GM21515 (cell line): Measurements from ENCODE around the gene RLBP1.

ENCODE experiments used
- ATAC-seq: cut with Tn5 transposase; IDR thresholded peaks from one replicate; pipeline ENCODE4 v1.9.1; 2021; ENCODE audit not compliant: unreplicated experiment

RLBP1 gene

GRCh38 chr15:89208256-89208655, 13.1 kb downstream of the RLBP1 start:
- ATAC-seq = no peak

- peak; percentile 65 for ATAC-seq
Observed at GRCh38 chr15:89206908-89207331, 14.5 kb downstream of the RLBP1 start.

DNA sequence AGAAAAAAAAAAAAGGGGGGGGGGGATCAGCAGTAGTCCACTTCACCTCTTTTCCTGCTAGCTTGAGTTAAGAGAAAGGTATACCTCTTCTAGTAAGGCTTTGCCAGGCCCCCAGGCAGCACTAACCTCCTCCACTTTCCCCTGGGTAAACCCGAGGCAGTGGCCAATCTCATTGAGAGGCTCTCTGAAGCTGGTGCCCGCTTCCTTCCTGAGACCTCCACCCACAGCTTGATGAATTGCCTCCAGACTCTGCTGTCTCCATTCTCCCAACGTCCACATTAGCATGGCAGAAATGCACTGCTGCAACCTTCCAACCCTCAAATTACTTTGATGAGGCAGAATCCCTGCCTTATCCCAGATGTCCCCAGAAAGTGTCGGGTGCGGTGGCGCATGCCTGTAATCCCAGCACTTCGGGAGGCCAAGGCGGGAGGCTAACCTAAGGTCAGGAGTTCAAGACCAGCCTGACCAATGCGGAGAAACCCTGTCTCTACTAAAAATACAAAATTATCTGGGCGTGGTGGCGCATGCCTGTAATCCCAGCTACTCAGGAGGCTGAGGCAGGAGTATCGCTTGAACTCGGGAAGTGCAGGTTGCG, 15.3 kb downstream of the RLBP1 start:
- ATAC-seq = no peak

GRCh38 chr15:89203705-89204273, 17.6 kb downstream of the RLBP1 start:
- no peak for ATAC-seq

DNA sequence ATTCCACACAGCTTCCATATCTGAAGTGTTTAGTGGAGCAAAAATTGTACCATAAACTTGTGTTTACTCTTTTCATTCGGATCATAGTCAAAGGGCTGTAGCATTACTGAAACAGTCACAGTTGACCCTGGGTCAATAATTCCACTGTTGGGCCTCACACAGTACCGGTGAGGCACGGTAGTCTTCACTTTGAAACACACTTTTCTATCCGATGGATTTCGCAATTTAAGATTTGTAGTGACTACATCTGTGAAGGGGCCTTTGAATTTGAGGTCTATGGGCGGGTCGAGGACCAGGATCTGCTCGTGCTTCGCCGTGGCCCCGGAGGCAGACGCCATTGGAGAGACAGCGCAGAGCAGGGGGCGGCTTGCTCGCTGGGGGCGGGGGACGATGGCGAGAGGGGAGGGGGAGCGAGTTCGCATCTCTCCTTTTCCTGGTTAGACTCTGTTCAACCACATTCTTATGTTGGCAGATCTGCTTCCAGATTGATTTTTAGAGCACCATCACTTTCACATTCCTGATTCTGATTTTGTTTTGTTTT, 19.8 kb downstream of the RLBP1 start:
- no peak for ATAC-seq

GRCh38 chr15:89200182-89200581, 21.2 kb downstream of the RLBP1 start:
- no peak for ATAC-seq

DNA sequence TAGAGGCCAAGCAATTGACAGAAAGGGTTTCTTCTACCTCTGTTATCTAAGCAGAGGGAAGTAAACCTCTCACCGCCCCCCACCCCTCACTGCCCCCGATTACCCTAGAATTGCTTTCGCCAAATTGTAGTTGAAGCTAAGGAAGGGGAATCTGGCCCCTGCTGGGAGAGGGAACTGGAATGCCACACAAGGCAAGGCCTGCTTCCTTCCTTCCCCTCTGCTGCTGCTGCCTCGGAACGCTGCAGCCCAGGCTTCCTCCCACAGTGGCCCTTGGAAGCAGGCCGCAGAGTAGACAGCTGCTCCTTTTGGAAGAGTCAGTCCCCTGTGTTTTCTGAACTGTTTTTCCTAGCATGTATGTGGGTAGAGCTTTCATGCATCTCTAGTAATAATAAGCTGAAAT, 21.6 kb downstream of the RLBP1 start:
- no peak for ATAC-seq

DNA sequence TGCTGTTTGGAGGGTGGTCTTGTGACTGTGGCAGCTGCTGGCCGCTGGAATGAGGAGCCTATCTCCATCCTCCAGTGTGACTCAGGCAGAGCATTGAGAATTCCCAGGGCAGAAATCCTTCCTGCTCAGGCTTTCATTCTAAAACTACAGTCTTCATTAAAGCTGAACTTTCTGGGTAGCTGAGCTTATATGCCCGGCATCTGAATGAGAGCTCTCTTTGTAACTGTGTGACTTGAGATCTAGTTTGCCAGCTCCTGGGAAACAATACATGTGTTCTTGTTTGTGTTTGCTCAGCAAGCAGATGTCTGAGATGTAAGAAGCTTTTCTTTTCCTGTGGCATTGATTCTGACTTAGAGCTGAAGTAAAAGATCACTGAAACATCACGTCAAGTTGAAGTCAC, 22.4 kb downstream of the RLBP1 start:
- ATAC-seq = no peak

DNA sequence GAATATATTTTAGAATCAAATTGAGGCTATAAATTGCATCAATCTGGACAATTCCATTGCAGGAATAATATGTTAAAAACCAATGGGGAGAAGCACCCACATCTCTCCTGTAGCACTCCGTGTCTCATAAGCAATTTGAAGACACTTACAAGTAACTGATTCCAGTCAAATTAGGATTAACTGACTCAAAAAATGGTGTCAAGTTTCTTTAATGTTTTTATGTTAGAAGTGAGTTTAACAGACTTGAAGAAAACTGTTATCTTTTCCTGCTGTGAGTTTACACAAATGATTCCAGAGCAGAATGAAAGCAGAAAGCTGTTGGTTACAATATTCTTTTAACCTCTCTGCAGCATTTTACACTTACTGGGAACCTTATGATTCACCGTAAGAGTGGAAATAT, 23.2 kb downstream of the RLBP1 start:
- no peak for ATAC-seq

DNA sequence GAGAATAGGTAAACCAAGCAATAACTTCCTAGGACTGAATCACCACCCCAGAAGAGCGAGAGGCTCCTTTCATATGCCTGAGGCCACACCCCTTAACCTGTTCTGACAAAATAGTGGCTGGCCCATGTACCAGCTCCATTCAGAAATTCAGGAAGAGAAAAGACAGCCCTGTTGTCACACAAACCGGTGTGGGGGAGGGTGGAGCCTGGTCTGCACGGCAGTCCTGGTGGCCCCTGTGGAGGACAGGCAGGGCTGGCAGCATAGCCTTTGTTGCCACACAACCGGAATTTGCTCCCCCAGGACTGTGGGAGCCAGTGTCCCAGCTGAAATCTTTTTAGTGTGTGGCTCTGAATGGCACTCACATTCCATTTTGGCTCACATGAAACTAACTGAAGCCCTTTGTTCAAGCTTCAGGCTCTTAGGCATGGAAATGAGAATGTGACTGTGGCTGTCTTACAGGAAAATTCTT, 23.8 kb downstream of the RLBP1 start:
- no peak for ATAC-seq

- no peak for ATAC-seq
Observed at GRCh38 chr15:89196994-89197393, 24.4 kb downstream of the RLBP1 start.

- ATAC-seq = no peak
Observed at GRCh38 chr15:89196241-89196640, 25.1 kb downstream of the RLBP1 start.

DNA sequence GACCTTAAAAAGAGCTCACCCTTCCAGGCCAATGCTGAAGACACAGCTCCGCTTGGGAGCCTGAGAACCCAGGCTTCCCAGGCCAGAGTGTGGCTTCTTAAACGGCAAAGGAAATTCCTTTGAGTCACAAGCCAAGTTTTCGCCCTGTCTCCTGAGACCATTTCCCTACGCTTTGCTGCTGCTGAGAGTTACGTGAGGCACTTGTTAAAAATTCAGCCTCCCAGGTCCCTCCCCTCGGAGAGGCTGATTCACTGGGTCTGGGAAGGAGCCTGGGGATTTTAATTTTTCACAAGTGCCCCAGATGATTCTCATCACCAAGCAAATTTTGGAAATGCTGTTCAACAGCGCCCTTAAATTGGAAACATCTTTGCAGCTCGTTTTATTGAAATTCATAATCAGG, 25.5 kb downstream of the RLBP1 start:
- no peak for ATAC-seq

- no peak for ATAC-seq
Observed at GRCh38 chr15:89194608-89195007, 26.8 kb downstream of the RLBP1 start.

- ATAC-seq = no peak
Observed at GRCh38 chr15:89192766-89193165, 28.6 kb downstream of the RLBP1 start.

DNA sequence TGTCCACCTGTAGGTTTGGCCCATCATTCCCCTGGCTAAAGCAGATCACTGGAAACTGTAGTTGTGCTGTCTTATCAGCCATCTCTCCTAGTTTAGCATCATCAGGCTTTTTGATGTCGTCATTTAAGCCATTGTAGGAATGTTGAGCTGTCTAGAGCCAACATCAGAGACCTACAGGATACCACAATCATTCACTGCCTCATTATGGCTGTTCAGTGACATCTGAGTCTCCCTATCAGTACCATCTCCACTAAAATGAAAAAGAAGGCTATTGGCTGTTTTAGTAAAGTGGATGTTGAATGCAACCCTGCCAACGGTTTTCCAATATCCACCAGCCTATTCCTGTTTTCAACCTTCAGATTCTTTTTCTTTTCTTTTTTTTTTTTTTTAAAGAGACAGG, 29.2 kb downstream of the RLBP1 start:
- no peak for ATAC-seq

DNA sequence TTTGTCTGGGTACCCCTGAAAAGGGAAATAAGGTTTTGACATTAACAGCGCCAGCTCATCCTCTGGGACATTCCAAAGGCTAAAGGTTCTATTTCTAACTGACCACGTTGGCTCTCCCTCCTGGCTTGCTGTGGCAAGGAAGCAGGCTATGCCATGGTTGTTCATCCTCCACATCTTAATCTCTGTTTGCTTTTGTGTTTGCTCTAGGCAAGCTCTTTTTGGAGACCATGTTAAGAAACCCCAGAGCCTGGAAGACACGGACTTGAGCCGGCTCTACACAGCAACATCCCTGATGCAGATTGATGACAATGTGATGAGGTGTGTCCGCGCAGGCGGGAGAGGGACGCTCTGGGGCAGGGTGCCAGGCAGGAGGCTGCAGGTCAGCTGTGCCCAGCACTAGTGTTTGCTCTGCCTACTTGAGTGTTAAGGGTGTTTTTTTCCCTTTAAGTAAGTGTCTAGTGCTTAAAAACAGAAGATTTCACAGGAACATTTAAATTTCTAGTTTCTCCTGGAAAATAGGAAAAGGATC, 33.3 kb downstream of the RLBP1 start:
- ATAC-seq = no peak

- ATAC-seq = no peak
Observed at GRCh38 chr15:89187301-89187985, 33.9 kb downstream of the RLBP1 start.

- ATAC-seq = no peak
Observed at GRCh38 chr15:89186803-89187202, 34.6 kb downstream of the RLBP1 start.

GRCh38 chr15:89184886-89185526, 36.4 kb downstream of the RLBP1 start:
- no peak for ATAC-seq

DNA sequence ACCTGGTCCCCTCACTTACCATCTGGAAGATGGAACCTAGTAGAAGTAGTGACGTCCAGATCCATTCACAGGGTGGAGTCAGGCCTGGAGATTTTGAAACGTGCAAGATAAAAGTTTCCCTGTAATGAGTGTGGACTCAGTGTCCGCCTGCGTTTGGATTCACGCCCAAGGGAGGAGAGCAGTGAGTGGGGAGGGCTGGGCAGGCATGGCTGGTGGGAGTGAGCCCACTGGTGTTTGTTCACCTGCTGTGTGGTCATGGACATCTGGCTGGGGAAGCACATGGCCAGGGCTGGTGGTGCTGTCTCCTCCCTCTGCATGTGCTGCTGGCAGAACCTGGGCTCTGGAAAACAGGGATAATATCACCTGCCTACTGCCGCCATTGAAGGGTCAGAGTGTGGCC, 37.0 kb downstream of the RLBP1 start:
- no peak for ATAC-seq
